Activated naive CD8-positive, alpha-beta T cell treated with anti-CD3 and anti-CD28 coated beads, Interleukin-2, amount 10 ng/mL, durations not matched to agents 7 days and 5 days (primary cell): ENCODE results near the gene CDK12. TPM values are rescaled to one million over a fixed set of nuclear protein-coding genes. Genes with fewer than 3 reads are reported as not detected.
"Not testable (repeated sequence)": the region's sequence is repeated elsewhere in the genome, so short reads cannot be mapped to it uniquely, and the experiment has no call there.

Experiments used
- ATAC-seq: fragments of 150-1000 bp; cut with Tn5 transposase; one replicate; pipeline ENCODE4 v1.10.0; 2021; ENCODE audit warnings: low read depth, moderate library complexity
- POLR2A ChIA-PET: fragments of 350-600 bp; sonication (Branson Sonifier 250); formaldehyde crosslinking; loops from one replicate; lab custom pipeline; 2021; ENCODE audit warnings: antibody characterized with exemption; lab: Charles Lee
- DNase-seq: peaks from one replicate; pipeline ENCODE4 v3.0.0; 2021
- H3K27ac Mint-ChIP-seq: one replicate; pipeline ENCODE4 v1.8.0; 2022; ENCODE audit warnings: mild to moderate bottlenecking, mixed read lengths
- H3K27me3 Mint-ChIP-seq: one replicate; pipeline ENCODE4 v1.8.0; 2022; ENCODE audit warnings: mild to moderate bottlenecking, moderate library complexity, mixed read lengths
- H3K36me3 Mint-ChIP-seq: one replicate; pipeline ENCODE4 v1.8.0; 2021; ENCODE audit warnings: mild to moderate bottlenecking, mixed read lengths
- H3K4me1 Mint-ChIP-seq: one replicate; pipeline ENCODE4 v1.8.0; 2021; ENCODE audit warnings: mixed read lengths
- H3K4me3 Mint-ChIP-seq: one replicate; pipeline ENCODE4 v1.8.0; 2022; ENCODE audit warnings: mild to moderate bottlenecking, moderate library complexity, mixed read lengths
- H3K9me3 Mint-ChIP-seq: one replicate; pipeline ENCODE4 v1.8.0; 2021; ENCODE audit warnings: mixed read lengths
- total RNA-seq, 2 experiments: library from RNA; stranded (reverse); gene quantifications; one replicate each; pipeline ENCODE4 v1.2.3, GENCODE V29; 2021

CDK12 gene
- total RNA-seq, 2 experiments from 2014 or later = 86.6 to 87.6 TPM

DNA sequence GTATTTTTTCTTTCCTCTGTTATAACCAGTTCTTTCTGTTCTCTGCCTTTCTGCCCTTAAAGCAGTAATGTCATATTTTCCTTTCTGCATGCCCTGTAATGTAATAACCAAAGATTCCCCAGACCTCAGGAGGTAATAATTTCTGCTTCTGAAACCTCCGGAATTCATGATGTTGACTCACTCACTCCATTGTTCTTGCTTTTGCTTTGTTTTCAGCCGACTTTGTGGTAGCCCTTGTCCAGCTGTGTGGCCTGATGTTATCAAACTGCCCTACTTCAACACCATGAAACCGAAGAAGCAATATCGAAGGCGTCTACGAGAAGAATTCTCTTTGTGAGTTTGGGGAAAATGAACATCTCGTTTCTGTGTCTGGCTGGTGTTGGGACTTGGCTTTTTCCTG lies 55.9 kb downstream of the CDK12 start:
- ATAC-seq = no peak
- Mint-ChIP-seq H3K27ac (no peak overlapping the region), H3K36me3 (peaks cover 19% of the 10 kb centered on the region)

DNA sequence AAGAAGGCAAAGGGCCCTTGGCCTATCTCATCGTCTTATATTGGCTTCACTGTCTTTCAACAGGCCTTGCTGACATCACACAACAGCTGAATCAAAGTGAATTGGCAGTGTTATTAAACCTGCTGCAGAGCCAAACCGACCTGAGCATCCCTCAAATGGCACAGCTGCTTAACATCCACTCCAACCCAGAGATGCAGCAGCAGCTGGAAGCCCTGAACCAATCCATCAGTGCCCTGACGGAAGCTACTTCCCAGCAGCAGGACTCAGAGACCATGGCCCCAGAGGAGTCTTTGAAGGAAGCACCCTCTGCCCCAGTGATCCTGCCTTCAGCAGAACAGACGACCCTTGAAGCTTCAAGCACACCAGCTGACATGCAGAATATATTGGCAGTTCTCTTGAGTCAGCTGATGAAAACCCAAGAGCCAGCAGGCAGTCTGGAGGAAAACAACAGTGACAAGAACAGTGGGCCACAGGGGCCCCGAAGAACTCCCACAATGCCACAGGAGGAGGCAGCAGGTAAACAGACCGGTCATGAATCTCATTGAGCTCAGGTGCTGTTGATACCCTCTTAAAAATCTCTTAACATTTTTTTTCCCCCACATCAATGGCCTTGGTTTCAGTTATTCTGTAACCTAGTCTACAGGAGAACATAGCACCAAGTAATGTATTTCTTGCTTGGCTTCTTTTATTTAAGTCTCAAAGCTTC lies 64.7 kb downstream of the CDK12 start:
- Mint-ChIP-seq H3K36me3 (peaks cover 20% of the 10 kb centered on the region), H3K27ac (peak overlapping the region; percentile 53), H3K4me1 (peaks cover 11% of the 10 kb centered on the region), H3K9me3 (no peaks in the 10 kb centered on the region), H3K27me3 (no peaks in the 10 kb centered on the region), H3K4me3 (no peak overlapping the region)
- ATAC-seq = no peak
- POLR2A ChIA-PET = interaction anchor here (1.5 kb wide), 1 partner anchor 13 kb away, joined by 3 read pairs; no protein-coding TSS in a partner anchor
- no peak for DNase-seq

More for the DNA sequence above, 55.9 kb downstream of the CDK12 start:
- Mint-ChIP-seq H3K27me3 (no peaks in the 10 kb centered on the region), H3K9me3 (no peaks in the 10 kb centered on the region), H3K4me1 (no peaks in the 10 kb centered on the region), H3K4me3 (no peak overlapping the region)
- POLR2A ChIA-PET = no interaction called here
- DNase-seq = no peak

DNA sequence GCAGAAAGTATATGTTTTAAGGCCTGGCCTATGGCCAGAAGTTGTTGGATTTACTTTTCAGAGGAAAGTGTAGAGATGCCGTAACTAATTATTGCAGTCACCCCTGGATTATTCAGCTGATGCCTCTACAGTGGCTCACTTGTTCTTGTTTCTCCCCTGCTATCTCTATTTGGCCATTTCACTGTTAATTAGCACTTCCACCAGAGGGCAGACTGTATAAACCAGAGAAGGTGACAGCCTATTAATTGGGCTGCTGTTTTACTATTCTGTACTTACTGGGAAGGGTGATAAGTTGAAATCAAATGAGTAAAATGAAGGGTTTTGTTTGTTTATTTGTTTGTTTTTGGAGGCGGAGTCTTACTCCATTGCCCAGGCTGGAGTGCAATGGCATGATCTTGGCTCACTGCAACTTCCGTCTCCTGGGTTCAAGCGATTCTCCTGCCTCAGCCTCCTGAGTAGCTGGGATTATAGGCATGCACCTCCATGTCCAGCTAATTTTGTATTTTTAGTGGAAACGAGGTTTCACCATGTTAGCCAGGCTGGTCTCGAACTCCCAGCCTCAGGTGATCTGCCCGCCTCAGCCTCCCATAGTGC lies 66.0 kb downstream of the CDK12 start:
- DNase-seq (no peak), ATAC-seq (peak; percentile 39)
- Mint-ChIP-seq H3K36me3 (peaks cover 29% of the 10 kb centered on the region), H3K4me1 (peaks cover 12% of the 10 kb centered on the region), H3K9me3 (no peaks in the 10 kb centered on the region), H3K27ac (no peak overlapping the region), H3K27me3 (no peaks in the 10 kb centered on the region), H3K4me3 (no peak overlapping the region)
- POLR2A ChIA-PET = no interaction called here

DNA sequence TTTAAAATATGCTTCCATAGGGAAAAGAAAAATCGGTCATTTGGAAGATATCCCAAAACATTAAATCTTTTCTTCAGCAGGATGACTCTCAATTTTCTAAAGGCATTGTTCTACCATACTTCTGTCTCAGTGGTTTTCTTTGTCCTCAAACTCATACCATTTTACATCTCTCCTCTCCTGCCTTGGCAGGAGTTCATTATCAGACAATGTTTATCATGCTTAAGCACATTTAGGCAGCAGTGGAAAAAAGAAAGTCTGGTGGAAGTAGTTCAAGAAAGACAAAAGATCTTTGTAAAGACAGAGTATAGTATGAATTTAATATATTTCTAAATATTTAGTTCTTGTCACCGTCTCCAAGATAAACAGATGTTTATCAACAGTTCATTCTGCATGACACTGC lies 68.2 kb downstream of the CDK12 start:
- POLR2A ChIA-PET = no interaction called here
- DNase-seq (no peak), ATAC-seq (no peak)
- H3K4me3 Mint-ChIP-seq = no peak overlapping the region
- no peaks in the 10 kb centered on the region for H3K27me3 Mint-ChIP-seq
- no peak overlapping the region for H3K27ac Mint-ChIP-seq
- no peaks in the 10 kb centered on the region for H3K9me3 Mint-ChIP-seq
- peaks cover 12% of the 10 kb centered on the region for H3K4me1 Mint-ChIP-seq
- H3K36me3 Mint-ChIP-seq = peaks cover 24% of the 10 kb centered on the region

DNA sequence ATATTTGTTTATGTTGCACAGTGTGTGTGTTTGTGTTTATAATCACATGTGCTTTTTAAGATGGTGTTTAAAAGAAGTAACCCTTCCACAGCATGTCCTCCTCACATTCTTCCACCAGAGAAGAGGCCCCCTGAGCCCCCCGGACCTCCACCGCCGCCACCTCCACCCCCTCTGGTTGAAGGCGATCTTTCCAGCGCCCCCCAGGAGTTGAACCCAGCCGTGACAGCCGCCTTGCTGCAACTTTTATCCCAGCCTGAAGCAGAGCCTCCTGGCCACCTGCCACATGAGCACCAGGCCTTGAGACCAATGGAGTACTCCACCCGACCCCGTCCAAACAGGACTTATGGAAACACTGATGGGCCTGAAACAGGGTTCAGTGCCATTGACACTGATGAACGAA lies 69.2 kb downstream of the CDK12 start:
- Mint-ChIP-seq H3K27ac (no peak overlapping the region), H3K4me3 (no peak overlapping the region), H3K9me3 (no peaks in the 10 kb centered on the region), H3K27me3 (no peaks in the 10 kb centered on the region), H3K4me1 (peaks cover 12% of the 10 kb centered on the region), H3K36me3 (peaks cover 20% of the 10 kb centered on the region)
- POLR2A ChIA-PET = no interaction called here
- no peak for ATAC-seq
- DNase-seq = no peak

DNA sequence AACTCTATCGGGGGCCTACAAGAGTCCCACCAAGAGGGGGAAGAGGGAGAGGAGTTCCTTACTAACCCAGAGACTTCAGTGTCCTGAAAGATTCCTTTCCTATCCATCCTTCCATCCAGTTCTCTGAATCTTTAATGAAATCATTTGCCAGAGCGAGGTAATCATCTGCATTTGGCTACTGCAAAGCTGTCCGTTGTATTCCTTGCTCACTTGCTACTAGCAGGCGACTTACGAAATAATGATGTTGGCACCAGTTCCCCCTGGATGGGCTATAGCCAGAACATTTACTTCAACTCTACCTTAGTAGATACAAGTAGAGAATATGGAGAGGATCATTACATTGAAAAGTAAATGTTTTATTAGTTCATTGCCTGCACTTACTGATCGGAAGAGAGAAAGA lies 70.0 kb downstream of the CDK12 start:
- H3K36me3 Mint-ChIP-seq = peaks cover 20% of the 10 kb centered on the region

DNA sequence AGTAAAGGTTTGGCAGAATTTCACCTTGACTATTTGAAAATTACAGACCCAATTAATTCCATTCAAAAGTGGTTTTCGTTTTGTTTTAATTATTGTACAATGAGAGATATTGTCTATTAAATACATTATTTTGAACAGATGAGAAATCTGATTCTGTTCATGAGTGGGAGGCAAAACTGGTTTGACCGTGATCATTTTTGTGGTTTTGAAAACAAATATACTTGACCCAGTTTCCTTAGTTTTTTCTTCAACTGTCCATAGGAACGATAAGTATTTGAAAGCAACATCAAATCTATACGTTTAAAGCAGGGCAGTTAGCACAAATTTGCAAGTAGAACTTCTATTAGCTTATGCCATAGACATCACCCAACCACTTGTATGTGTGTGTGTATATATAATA lies 72.6 kb downstream of the CDK12 start:
- H3K9me3 Mint-ChIP-seq = no peaks in the 10 kb centered on the region
- H3K4me1 Mint-ChIP-seq = peaks cover 12% of the 10 kb centered on the region
- POLR2A ChIA-PET = no interaction called here
- peaks cover 16% of the 10 kb centered on the region for H3K36me3 Mint-ChIP-seq
- H3K4me3 Mint-ChIP-seq = no peak overlapping the region
- no peak overlapping the region for H3K27ac Mint-ChIP-seq
- DNase-seq (no peak), ATAC-seq (no peak)
- no peaks in the 10 kb centered on the region for H3K27me3 Mint-ChIP-seq

More for the DNA sequence above, 70.0 kb downstream of the CDK12 start:
- Mint-ChIP-seq H3K4me3 (no peak overlapping the region), H3K27ac (no peak overlapping the region), H3K9me3 (no peaks in the 10 kb centered on the region), H3K27me3 (no peaks in the 10 kb centered on the region), H3K4me1 (peaks cover 7% of the 10 kb centered on the region)
- ATAC-seq (no peak), DNase-seq (no peak)
- POLR2A ChIA-PET = no interaction called here

DNA sequence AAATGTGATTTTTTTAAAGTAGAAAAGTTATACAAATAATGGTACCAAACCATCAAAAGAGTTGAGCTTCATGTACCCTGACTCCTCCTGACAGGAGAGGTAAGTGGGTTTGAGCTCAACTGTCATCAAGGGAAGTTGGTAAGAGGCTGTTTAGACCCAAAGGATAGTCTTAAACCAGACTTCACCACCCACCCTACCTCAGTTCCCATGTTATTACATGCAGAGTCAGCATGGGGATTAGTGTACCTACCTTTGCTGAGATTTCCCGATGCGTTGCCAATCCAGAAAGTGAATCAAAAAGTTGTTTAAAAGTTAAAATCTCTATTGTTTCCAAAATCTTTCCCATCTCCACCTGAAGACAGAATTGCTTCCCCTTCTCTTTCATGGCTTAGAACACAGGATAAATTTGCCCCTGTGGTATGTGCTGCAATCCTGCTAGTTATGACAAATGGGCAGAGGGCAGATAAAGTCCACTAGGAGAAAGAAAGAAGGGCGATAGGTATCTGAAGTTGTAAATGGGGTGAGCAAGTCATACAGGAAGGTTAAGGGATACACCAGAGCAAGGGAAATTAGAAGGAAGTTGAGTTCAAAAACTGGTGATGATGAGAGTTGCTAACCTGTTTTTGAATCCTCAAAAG lies 73.6 kb downstream of the CDK12 start:
- Mint-ChIP-seq H3K36me3 (peaks cover 14% of the 10 kb centered on the region), H3K4me1 (peaks cover 20% of the 10 kb centered on the region), H3K9me3 (no peaks in the 10 kb centered on the region), H3K4me3 (no peak overlapping the region), H3K27ac (no peak overlapping the region), H3K27me3 (no peaks in the 10 kb centered on the region)
- ATAC-seq (no peak), DNase-seq (no peak)
- POLR2A ChIA-PET = no interaction called here

DNA sequence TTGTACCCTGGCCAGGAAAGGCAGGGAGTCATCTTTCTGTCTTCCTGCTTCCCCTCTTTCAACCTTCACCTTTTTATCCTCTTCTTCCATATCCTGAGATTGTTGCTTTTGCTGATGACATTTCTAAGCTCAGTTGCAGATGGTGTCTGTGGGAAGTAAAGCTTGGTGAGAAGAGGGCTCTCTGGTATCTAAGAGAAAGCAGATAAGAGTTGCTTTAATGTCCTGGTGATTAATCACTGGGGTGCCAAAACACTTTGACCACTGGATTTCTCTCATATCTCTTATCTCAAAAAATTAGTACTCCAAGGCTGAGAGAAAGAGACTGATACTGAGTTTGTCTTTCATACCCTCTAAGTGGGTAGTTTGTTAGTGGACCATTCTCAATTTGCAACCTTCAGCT lies 75.2 kb downstream of the CDK12 start:
- ATAC-seq = no peak
- Mint-ChIP-seq H3K27me3 (no peaks in the 10 kb centered on the region), H3K4me3 (no peak overlapping the region), H3K9me3 (no peaks in the 10 kb centered on the region), H3K4me1 (peaks cover 19% of the 10 kb centered on the region), H3K36me3 (peaks cover 10% of the 10 kb centered on the region), H3K27ac (no peak overlapping the region)
- no peak for DNase-seq
- POLR2A ChIA-PET = interaction anchor here (1.5 kb wide), 1 partner anchor 11 kb away, joined by 3 read pairs; no protein-coding TSS in a partner anchor

DNA sequence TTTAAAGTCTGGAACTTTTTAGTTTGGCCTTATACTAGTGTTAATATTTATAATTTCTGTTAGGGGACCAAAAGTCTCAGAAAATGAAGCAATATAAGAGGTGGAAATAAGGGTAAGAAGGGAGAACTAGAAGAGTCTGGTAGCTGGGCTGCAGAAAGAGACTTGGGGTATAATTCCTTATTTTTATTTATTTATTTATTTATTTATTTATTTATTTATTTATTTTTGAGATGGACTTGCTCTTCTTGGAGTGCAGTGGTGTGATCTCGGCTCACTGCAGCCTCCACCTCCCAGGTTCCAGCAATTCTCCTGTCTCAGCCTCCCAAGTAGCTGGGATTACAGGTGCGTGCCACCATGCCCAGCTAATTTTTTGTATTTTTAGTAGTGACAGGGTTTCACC lies 76.1 kb downstream of the CDK12 start:
- DNase-seq, ATAC-seq, H3K9me3 Mint-ChIP-seq, H3K27me3 Mint-ChIP-seq, H3K27ac Mint-ChIP-seq, H3K36me3 Mint-ChIP-seq, H3K4me3 Mint-ChIP-seq: not testable (repeated sequence)
- POLR2A ChIA-PET = interaction anchor here (1.5 kb wide), 1 partner anchor 10 kb away, joined by 3 read pairs; no protein-coding TSS in a partner anchor
- peaks cover 19% of the 10 kb centered on the region for H3K4me1 Mint-ChIP-seq

DNA sequence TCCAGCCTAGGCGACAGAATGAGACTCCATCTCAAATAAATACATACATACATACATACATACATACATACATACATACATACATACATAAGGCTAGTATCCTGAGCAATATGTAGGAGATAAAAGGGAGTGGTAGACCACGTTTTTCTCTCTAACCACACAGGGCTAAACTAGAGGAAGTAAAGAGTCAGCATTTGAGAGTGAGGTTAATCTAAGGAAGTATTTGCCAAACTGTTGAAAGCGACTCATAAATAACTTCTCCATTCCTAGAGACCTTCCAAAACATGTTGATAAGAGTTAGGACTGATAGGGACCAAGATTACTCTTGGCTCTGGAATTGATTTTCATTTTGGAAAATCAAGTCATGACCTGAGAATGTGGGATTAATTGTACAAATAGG lies 77.6 kb downstream of the CDK12 start:
- H3K36me3 Mint-ChIP-seq = peaks cover 5% of the 10 kb centered on the region
- ATAC-seq (peak; percentile 89), DNase-seq (no peak)
- H3K9me3 Mint-ChIP-seq = no peaks in the 10 kb centered on the region
- no peaks in the 10 kb centered on the region for H3K27me3 Mint-ChIP-seq
- peaks cover 19% of the 10 kb centered on the region for H3K4me1 Mint-ChIP-seq
- POLR2A ChIA-PET = interaction anchor here (1.6 kb wide), 1 partner anchor 13 kb away, joined by 3 read pairs; no protein-coding TSS in a partner anchor
- no peak overlapping the region for H3K27ac Mint-ChIP-seq
- H3K4me3 Mint-ChIP-seq = peak overlapping the region; percentile 36

DNA sequence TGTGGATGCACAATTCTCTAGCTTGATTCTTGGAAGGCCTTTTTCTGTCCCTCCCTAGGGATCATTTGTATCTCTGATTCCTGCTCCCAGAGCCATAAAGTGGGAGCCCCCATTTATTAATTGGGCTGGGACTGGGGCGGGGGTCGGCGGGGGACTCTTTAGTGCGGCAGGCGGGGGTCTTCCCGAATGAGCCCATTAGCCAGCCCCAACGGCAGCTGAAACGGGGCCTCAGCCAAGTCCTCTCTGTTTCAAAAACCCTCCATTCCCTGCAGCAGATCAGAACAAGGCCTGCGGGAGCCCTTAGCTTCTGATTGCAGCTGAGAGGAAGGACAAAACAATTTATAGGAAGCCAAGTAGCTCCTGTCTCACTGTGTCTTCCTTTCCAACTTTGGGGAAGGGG lies 79.3 kb downstream of the CDK12 start:
- Mint-ChIP-seq H3K4me1 (peaks cover 19% of the 10 kb centered on the region), H3K9me3 (no peaks in the 10 kb centered on the region)
- POLR2A ChIA-PET = no interaction called here

DNA sequence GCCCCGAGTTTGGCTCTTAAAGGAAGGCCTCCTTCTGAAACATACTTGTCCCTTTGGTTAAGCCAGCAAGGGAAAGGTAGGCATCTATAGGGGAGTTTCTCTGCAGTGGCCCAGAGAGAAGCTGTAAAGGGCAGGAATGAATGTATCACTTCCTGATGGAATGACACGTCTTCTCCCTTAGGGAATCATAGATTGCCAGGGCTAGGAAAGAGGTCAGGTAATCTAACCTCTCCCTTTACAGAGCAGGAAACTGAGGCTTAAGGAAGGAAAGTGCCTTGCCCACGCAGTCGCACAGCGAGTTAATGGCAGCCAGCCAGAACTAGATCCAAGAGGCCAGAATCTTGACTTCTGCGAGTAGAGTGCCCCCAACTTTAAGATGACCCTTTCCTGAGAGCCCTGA lies 80.4 kb downstream of the CDK12 start:
- POLR2A ChIA-PET = no interaction called here
- ATAC-seq (no peak), DNase-seq (no peak)
- H3K4me1 Mint-ChIP-seq = peaks cover 19% of the 10 kb centered on the region
- peaks cover 8% of the 10 kb centered on the region for H3K36me3 Mint-ChIP-seq
- H3K27ac Mint-ChIP-seq = no peak overlapping the region
- H3K27me3 Mint-ChIP-seq = no peaks in the 10 kb centered on the region
- no peaks in the 10 kb centered on the region for H3K9me3 Mint-ChIP-seq
- H3K4me3 Mint-ChIP-seq = no peak overlapping the region

More for the DNA sequence above, 79.3 kb downstream of the CDK12 start:
- Mint-ChIP-seq H3K27ac (no peak overlapping the region), H3K4me3 (no peak overlapping the region), H3K36me3 (peaks cover 8% of the 10 kb centered on the region), H3K27me3 (no peaks in the 10 kb centered on the region)
- ATAC-seq (no peak), DNase-seq (no peak)
